ENCODE measurements around the gene FDXR. TPM values are rescaled to one million over a fixed set of nuclear protein-coding genes. Genes with fewer than 3 reads are reported as not detected.

FDXR gene
- total RNA-seq, 2 donors from 2014 or later, result 17.7 to 26.9 TPM

DNA sequence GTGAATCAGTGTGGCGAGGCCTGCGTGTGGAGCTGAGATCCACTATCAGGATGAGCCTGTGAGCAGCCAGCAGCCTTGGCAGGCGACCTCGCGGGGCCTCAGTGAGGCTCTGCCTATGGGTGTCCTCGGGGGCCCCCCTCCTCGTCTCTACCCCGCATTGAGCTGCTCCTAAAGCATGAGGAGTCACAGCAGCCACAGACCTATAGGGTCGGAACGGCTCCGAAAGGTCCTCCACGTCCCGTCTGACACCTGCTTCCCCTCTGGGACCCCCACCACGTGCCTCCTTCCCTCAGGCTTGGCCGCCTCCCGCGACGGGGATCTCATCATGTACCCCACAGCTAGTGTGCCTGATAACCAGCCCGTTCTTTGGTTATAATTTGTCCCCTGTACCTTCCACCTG is 41.9 kb downstream of the FDXR start:
- H3K9ac ChIP-seq (ENCODE audit: low read depth in 2 of 2, low read length in 2 of 2), result no peak overlapping the region
- intact Hi-C loops (cut with DNase I), result no loop called here
- no peaks in the 10 kb centered on the region for H3K9me3 ChIP-seq
- H3K4me1 ChIP-seq, result no peaks in the 10 kb centered on the region
- H3K4me3 ChIP-seq, result no peak overlapping the region
- H3K27me3 ChIP-seq, result no peaks in the 10 kb centered on the region
- H3K27ac ChIP-seq, result no peak overlapping the region
- H3K36me3 ChIP-seq, result no peaks in the 10 kb centered on the region
- no peak for DNase-seq
- TF ChIP-seq, protein P1, sequence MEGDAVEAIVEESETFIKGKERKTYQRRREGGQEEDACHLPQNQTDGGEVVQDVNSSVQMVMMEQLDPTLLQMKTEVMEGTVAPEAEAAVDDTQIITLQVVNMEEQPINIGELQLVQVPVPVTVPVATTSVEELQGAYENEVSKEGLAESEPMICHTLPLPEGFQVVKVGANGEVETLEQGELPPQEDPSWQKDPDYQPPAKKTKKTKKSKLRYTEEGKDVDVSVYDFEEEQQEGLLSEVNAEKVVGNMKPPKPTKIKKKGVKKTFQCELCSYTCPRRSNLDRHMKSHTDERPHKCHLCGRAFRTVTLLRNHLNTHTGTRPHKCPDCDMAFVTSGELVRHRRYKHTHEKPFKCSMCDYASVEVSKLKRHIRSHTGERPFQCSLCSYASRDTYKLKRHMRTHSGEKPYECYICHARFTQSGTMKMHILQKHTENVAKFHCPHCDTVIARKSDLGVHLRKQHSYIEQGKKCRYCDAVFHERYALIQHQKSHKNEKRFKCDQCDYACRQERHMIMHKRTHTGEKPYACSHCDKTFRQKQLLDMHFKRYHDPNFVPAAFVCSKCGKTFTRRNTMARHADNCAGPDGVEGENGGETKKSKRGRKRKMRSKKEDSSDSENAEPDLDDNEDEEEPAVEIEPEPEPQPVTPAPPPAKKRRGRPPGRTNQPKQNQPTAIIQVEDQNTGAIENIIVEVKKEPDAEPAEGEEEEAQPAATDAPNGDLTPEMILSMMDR (IDR thresholded peaks at IDR 0.05), result no peak

DNA sequence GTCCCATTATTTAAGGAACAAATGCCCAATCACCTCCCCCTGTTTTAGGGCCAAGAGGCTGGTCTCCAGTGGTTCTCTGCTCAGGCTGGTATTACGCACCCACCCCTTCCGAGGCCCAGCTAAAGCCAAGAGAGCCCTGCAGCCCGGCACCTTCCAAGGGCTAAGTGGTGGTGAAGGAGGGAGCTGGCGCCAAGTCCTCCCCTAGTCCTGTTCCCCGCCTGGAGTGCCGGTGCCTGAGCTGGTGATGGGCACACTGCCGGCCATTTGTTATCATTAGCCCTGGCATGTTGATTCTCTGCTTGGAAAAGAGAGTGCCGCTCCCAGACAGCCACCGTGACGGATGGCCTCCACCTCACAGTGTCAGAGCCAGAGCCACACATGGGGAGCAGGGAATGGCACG is 45.0 kb downstream of the FDXR start:
- DNase-seq, result no peak
- intact Hi-C loops (cut with DNase I), result no loop called here
- Histone ChIP-seq H3K27ac (no peak overlapping the region), H3K4me1 (no peaks in the 10 kb centered on the region), H3K27me3 (no peaks in the 10 kb centered on the region), H3K4me3 (no peak overlapping the region), H3K9me3 (no peaks in the 10 kb centered on the region), H3K36me3 (no peaks in the 10 kb centered on the region), H3K9ac (ENCODE audit: low read depth in 2 of 2, low read length in 2 of 2) (no peak overlapping the region)
- TF ChIP-seq, protein P1 (IDR thresholded peaks at IDR 0.05), result no peak

DNA sequence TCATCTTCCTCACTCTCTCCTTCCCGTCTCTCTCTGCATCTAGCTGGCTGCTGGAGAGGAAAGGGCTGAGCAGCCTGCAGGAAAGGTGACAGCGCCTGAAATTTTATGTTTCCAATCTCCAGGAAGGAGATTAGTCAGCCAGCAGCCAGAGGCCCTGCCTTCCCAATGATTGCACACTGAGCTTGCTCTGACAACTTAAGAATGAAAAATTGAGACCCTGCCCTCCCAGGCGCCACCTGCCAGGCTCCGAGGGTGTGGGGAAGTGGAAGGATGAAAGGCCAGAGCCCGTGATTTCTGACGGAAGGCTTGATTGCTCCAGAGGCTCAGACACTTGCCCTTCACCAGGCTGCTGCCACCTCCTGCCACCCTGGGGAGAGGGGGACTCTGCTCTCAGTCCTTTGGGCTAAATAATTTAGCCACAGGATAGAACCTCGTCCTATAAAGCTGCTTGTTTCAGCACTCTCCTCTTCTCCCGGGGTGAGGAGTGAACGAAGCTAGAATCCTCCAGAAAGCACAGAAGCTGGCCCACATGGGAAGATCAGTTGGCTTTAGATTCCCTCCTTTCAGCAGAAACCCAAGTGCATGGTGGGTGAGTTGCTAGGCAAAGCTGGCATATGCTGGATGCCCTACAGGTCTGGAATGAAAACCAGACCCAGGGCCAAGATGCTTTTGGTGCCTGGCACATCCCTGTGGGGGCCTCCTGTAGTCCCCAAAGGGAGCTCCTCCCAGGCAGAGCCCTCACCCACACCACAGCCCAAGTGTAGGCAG is 46.7 kb downstream of the FDXR start:
- no peak overlapping the region for H3K4me3 ChIP-seq
- H3K27ac ChIP-seq, result no peak overlapping the region
- H3K36me3 ChIP-seq, result no peaks in the 10 kb centered on the region
- intact Hi-C loops (cut with DNase I), result no loop called here
- TF ChIP-seq, protein P1 (IDR thresholded peaks at IDR 0.05), result no peak
- no peaks in the 10 kb centered on the region for H3K4me1 ChIP-seq
- H3K27me3 ChIP-seq, result no peaks in the 10 kb centered on the region
- no peak for DNase-seq
- no peak overlapping the region for H3K9ac ChIP-seq (ENCODE audit: low read depth in 2 of 2, low read length in 2 of 2)
- no peaks in the 10 kb centered on the region for H3K9me3 ChIP-seq

DNA sequence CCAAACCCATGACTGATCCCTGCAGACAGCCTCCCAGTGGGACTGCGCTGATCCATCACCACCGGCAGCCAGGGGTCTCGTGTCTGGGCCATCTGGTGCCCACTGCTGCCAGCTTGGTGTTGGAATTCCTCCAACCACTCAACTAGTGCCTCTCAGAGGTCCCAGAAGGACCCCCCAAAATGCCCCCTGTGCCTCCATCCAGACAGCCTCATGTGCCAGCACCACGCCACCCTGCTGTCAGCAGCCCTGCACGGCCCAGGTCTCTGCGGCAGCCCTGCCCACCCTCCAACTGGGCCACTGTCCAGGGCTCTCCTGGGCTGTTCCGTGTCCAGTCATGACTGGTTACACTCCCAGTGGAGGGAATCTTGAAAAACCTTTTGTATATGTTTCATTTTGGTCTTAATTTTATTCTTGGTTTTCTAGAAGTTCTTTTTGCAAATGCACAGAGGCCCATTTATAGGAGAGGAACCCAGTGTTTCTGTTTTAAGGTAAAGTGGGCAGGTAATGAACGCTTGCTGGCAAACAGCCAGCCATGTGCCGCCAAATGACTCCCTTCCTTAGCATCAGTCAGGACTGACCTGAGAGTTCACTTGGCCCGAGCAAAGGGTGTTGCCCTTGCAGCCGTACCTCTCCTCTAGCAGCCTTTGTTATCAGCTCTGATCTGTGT is 47.7 kb downstream of the FDXR start:
- DNase-seq, result no peak
- no peaks in the 10 kb centered on the region for H3K36me3 ChIP-seq

DNA sequence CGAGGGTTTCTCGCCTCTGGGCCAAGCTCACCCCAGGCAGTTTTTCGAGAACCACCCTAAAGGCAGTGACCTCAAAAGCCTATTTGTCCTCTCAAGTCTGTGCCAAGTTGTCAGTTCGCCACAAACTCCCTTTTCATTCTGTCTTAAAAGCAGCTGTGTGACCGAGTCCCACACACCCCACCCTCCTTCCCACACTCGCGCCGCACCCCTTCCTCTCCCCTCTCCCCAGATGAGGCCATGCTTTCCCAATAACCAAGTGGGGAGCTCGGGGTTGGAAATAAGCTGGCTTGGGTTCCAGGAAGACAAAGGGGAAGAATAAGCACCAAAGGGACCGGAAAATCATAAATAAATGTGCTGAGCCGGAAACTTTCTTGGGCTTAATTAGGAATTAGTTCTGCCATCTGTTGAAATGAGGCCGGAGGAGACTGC is 49.8 kb downstream of the FDXR start:
- no peaks in the 10 kb centered on the region for H3K9me3 ChIP-seq
- no peaks in the 10 kb centered on the region for H3K36me3 ChIP-seq
- H3K27me3 ChIP-seq, result no peaks in the 10 kb centered on the region
- DNase-seq, result no peak
- intact Hi-C loops (cut with DNase I), result no loop called here
- no peak overlapping the region for H3K4me3 ChIP-seq
- no peaks in the 10 kb centered on the region for H3K4me1 ChIP-seq
- no peak overlapping the region for H3K27ac ChIP-seq
- no peak overlapping the region for H3K9ac ChIP-seq (ENCODE audit: low read depth in 2 of 2, low read length in 2 of 2)
- TF ChIP-seq, protein P1 (IDR thresholded peaks at IDR 0.05), result no peak

More for the DNA sequence above, 47.7 kb downstream of the FDXR start:
- H3K27ac ChIP-seq, result no peak overlapping the region
- intact Hi-C loops (cut with DNase I), result no loop called here
- H3K4me3 ChIP-seq, result no peak overlapping the region
- TF ChIP-seq, protein P1 (IDR thresholded peaks at IDR 0.05), result no peak
- H3K9me3 ChIP-seq, result no peaks in the 10 kb centered on the region
- no peaks in the 10 kb centered on the region for H3K4me1 ChIP-seq
- H3K27me3 ChIP-seq, result no peaks in the 10 kb centered on the region
- H3K9ac ChIP-seq (ENCODE audit: low read depth in 2 of 2, low read length in 2 of 2), result no peak overlapping the region

Data from colonic mucosa (tissue), 4 donors.